Fibroblast of lung (primary cell): ENCODE measurements around the gene FZR1.

Experiments used
- CTCF ChIP-seq, 2 donors: IDR thresholded peaks in 1 of 2; conservative IDR thresholded peaks in 1 of 2; 1 replicate in 1 of 2; 2 replicates in 1 of 2; pipeline ENCODE4 v1.5.1; 2011 to 2012; ENCODE audit warnings: low read length in 2 of 2, control low read depth in 1 of 2, inconsistent platforms in 1 of 2, low read depth in 1 of 2, mild to moderate bottlenecking in 1 of 2
- EZH2 ChIP-seq: IDR thresholded peaks from 2 replicates; pipeline ENCODE4 v1.5.1; 2012; ENCODE audit warnings: low read length, control low read depth, mild to moderate bottlenecking; ENCODE audit errors: missing control alignments

GRCh38 chr19:3548606-3549005, 42.5 kb downstream of the FZR1 start:
- TF ChIP-seq CTCF (conservative IDR thresholded peaks at IDR 0.05 in 1 of 2, IDR thresholded peaks at IDR 0.05 in 1 of 2; ENCODE audit: low read depth in 1 of 2, low read length in 2 of 2): no peak
- no peak for TF ChIP-seq EZH2
